ENCODE data around the gene MYO3B. TPM values are rescaled to one million over a fixed set of nuclear protein-coding genes. Genes with fewer than 3 reads are reported as not detected.
"Not testable (repeated sequence)": the region's sequence is repeated elsewhere in the genome, so short reads cannot be mapped to it uniquely, and the experiment has no call there.

The MYO3B gene
- polyA plus RNA-seq, 12 donors: 0.07 to 3.2 (median 0.23) TPM; not detected in 2

- DNase-seq: no peak
These were observed 250.9 kb downstream of the MYO3B start for GRCh38 chr2:170428868-170429267.

DNA sequence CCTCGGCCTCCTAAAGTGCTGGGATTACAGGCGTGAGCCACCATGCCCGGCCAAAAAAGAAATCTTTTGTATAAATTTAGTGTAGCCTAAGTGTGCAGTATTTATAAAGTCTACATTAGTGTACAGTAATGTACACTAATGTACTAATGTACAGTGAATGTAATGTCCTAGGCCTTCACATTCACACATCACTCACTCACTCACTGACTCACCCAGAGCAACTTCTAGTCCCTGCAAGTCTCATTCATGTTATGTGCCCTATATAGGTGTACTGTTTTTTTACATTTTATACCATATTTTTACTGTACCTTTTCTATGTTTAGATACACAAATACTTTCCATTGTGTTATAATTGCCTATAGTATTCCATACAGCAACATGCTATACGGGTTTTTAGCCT lies 254.9 kb downstream of the MYO3B start:
- no peak for DNase-seq

DNA sequence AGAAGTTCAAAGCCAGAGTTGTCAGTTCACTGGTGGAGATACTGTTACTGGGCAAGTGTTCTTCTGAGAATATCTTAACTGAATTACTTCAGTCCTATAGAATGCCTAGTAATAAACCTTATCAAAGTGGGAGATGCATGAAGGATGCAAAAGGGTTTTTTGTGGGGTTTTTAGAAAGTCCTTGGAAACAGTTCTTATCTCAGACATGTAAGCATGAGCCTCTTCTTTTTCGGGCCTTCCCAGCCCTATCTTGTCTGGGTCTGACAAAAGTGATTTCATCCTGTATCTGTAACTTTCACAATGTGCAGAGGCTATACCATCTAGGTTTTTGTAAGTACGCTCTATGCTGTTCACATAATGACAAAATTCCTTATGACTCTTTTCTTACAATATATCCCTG lies 255.5 kb downstream of the MYO3B start:
- DNase-seq: no peak

DNA sequence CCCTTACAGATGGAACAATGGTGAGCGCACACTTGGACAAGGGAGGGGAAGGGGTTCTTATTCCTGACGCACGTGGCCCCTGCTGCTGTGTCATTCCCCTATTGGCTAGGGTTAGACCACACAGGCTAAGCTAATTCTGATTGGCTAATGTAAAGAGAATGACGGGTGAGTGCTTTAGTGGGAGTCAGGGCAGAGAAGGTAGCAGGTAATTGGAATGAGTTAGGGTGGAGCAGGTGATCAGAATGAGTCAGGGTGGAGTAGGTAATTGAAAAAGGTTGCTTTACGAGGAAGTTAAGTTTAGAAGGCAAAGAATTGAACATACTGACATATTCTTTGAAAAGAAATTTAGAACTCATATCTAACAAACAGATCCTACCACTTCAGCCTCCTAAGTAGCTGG lies 256.4 kb downstream of the MYO3B start:
- DNase-seq: not testable (repeated sequence)

- no peak for DNase-seq
These were observed 257.1 kb downstream of the MYO3B start for GRCh38 chr2:170434900-170435621.

GRCh38 chr2:170436077-170436943 lies 258.4 kb downstream of the MYO3B start:
- DNase-seq: no peak

DNA sequence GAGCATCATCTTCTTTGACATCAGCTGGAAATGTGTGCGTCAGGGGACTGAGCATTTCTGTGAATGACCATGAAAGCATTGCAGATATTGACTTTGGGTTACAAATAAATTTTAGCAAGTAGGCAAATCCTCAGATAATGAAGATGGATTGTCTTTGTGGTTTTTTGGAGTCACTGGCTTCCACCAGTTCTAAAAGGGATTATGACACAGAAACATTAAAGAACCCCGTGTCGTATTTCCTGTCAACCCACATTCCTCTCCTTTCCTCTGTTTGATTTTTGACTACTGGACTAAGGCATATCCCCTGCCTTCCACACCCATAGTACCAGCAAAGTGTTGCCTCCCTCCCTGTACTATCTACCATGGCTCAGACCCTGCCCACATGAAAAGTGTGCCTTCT lies 268.1 kb downstream of the MYO3B start:
- DNase-seq: no peak

- DNase-seq: no peak
These were observed 271.1 kb downstream of the MYO3B start for GRCh38 chr2:170449034-170449433.

DNA sequence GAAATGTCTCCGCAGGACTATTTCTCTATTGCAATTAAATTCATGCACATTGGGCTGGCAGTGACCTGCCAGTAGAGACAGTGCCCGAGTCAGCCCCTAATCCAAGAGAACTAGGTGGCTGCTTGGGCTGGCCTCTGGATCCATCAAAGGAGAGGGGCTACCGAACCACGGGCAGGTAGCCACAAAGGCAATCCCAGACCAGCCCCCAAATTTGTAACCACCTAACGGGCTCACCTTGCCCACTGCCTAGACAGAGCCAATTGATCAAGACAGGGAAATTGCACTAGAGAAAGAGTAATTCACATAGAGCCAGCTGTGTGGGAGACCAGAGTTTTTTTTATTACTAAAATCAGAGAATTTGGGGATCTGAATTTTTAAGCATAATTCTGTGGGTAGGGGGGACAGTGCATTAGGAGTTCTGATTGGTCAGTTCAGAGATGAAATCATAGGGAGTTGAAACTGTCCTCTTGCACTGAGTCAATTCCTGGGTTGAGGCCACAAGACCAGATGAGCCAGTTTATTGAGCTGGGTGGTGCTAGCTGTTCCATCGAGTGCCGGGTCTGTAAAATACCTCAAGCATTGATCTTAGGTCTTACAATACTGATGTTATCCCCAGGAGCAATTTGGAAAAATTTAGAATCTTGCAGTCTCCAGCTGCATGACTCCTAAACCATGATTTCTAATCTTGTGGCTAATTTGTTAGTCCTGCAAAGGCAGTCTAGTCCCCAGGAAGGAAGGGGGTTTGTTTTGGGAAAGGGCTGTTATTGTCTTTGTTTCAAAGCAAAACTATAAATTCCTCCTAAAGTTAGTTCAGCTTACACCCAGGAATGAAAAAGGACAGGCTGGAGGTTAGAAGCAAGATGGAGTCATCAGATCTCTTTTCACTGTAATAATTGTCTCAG lies 276.8 kb downstream of the MYO3B start:
- no peak for DNase-seq

- DNase-seq: no peak
These were observed 277.9 kb downstream of the MYO3B start for GRCh38 chr2:170455617-170456426.

DNA sequence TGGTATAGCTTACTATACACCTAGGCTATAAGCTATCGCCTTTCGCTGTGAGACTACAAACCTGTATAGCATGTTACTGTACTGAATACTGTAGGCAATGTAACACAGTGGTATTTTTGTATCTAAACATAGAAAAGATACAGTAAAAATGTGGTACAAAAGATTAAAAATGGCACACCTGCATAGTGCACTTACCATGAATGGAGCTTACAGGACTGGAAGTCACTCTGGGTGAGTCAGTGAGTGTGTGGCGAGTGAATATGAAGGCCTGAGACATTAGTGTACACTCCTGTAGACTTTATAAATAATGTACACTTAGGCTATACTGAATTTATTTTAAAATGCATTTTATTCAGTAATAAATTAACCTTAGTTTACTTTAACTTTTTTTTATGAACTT lies 279.0 kb downstream of the MYO3B start:
- no peak for DNase-seq

DNA sequence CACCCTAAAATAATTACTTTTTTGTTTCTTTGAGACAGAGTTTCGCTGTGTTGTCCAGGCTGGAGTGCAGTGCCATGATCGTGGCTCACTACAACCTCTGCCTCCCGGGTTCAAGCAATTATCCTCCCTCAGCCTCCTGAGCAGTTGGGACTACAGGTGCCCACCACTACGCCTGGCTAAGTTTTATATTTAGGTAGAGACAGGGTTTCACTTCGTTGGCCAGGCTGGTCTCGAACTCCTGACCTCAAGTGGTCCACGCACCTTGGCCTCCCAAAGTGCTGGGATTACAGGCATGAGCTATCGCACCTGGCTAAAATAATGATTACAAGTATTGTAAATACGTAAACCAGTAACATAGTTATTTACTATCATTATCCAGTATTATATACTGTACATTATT lies 279.8 kb downstream of the MYO3B start:
- DNase-seq: no peak

DNA sequence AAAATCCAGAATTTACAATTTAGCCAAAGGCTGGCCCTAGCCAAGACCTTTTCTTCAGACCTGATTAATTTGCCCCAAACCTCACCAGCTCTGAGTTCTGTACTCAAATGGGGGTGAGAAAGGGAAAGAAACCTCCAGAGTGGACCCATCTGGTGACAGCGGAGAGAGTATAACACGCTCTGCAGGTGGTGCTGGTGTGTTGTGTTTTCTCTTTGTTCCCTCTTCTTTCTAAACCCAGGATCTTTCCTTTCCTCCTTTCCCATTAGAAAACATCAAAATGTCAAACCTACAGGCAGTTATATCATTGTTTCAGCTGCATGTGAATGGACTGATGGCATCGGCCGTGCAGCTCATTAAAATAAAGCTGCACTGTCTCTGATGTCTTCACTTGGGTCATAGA lies 283.9 kb downstream of the MYO3B start:
- DNase-seq: no peak

- no peak for DNase-seq
These were observed 284.7 kb downstream of the MYO3B start for GRCh38 chr2:170462433-170463205.

DNA sequence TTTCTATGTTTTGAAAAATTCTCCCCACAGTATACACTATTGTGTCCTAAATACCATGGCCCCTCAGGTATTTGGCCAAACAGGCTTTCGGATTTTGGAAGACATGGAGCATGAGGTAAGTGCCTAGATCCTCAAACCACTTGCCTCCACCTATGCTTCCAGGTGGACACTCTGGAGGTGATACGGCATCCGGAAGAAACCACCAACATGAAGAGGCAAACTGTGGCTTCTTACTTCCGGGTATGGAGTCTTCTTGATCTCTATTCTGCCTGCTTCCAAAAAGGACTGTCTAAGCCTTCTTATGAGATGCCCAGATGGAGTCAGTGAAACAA lies 285.2 kb downstream of the MYO3B start:
- no peak for DNase-seq

DNA sequence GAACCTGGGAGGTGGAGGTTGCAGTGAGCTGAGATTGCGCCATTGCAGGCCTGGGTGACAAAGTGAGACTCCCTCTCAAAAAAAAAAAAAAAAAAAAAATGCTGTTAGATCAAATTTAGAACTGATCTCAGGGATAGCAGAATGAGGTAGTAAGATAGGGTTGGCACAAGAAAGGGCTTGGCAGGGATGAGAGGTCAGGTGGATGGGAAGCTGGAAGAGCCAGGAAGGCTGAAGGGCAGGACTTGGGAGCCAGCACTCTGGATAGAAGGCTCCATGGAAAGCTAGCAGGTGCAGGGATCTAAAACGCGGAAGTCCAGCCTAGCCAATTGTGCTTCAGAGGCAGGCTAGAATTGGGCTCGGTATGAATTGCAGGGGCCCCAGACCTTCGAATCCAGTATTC lies 286.3 kb downstream of the MYO3B start:
- no peak for DNase-seq

GRCh38 chr2:170465241-170465640 lies 287.3 kb downstream of the MYO3B start:
- DNase-seq: no peak

- no peak for DNase-seq
These were observed 288.7 kb downstream of the MYO3B start for GRCh38 chr2:170466632-170467031.

DNA sequence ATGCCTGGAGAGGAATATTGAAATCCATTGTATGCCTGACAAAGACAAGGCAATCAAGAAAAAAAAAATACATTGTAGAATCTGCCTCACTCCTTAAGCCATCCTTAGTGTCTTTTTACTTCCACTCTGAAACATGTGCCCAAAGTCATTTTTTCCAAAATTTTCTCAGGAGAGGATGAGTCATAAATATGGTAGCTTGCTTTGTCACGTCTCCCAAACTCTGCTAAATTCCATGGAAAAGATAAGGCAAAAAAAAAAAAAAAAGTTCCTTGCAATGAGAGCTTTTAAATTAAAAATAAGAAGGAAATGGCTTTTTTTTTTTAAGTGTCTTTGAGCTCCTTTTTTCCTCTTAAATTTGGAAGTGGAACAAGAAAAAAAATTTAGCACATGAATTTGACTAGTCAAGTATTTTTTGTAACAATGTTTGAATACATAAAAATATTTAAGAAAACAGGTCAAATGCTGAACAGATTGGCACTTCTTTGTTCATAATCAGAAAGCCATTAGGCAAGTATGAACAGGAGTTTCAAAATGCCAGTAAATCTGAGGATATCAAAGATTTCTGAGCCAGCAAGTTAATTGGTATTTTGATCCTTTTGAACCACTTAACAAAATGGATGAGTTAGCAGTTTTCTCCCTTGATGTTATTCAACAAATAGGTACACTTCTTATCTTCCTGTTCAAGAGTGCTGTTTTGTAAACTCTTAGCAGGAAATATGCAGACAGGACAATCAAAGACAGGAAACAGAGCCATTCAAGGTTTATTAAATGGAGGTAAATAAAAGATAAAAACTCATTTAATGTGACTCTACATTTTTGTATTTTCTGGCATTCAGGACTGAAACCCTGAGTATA lies 289.8 kb downstream of the MYO3B start:
- no peak for DNase-seq

DNA sequence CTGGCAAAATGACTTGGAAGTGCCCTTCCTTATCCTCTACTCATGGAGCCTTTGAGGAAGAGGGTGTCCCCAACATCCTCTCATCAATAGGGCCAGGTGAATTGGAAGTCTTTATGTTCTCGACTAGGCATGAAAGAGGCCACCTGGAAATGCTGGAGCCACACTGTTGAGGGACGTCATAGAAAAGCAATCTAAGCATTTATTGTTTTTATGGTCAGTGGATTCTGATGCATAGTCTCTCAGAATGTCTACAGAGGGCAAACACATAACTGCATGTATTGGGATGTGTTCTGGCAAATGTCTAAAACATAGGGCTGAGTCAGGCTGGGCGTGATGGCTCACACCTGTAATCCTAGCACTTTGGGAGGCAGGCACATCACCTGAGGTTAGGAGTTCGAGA lies 290.6 kb downstream of the MYO3B start:
- no peak for DNase-seq
